Uterus (tissue), 2 donors: Measurements from ENCODE around the gene PRR13.
"Not testable (repeated sequence)": the region's sequence is repeated elsewhere in the genome, so short reads cannot be mapped to it uniquely, and the experiment has no call there.

ENCODE experiments used
- POLR2A ChIP-seq, 2 donors: fragments of 450-650 bp; IDR thresholded peaks; one replicate each; pipeline ENCODE4 v1.6.1; 2016; ENCODE audit warnings: antibody characterized with exemption in 2 of 2, mild to moderate bottlenecking in 1 of 2, moderate library complexity in 1 of 2
- TF ChIP-seq, protein P1 (sequence below), 4 experiments: fragments of 200-600 bp in 2 of 4; fragments of 450-650 bp in 2 of 4; sonication (generic) in 2 of 4; IDR thresholded peaks; one replicate each; pipeline ENCODE4 v1.5.1; 2016 to 2019; ENCODE audit warnings: antibody characterized with exemption in 4 of 4, mild to moderate bottlenecking in 2 of 4, moderate library complexity in 1 of 4

DNA sequence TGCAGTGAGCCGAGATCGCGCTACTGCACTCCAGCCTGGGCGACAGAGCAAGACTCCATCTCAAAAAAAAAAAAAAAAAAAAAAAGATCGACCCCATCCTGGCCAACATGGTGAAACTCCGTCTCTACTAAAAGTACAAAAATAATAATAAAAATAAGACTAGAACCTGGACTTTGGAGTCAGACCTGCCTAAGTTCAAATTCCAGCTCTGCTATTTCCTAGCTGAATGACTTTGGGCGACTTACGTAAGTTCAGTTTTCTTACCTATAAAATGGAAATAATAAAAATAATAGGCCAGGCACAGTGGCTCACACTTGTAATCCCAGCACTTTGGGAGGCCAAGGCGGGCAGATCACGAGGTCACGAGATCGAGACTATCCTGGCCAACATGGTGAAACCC lies 19.3 kb upstream of the PRR13 start:
- TF ChIP-seq, protein P1, sequence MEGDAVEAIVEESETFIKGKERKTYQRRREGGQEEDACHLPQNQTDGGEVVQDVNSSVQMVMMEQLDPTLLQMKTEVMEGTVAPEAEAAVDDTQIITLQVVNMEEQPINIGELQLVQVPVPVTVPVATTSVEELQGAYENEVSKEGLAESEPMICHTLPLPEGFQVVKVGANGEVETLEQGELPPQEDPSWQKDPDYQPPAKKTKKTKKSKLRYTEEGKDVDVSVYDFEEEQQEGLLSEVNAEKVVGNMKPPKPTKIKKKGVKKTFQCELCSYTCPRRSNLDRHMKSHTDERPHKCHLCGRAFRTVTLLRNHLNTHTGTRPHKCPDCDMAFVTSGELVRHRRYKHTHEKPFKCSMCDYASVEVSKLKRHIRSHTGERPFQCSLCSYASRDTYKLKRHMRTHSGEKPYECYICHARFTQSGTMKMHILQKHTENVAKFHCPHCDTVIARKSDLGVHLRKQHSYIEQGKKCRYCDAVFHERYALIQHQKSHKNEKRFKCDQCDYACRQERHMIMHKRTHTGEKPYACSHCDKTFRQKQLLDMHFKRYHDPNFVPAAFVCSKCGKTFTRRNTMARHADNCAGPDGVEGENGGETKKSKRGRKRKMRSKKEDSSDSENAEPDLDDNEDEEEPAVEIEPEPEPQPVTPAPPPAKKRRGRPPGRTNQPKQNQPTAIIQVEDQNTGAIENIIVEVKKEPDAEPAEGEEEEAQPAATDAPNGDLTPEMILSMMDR (IDR thresholded peaks at IDR 0.05), result not testable (repeated sequence)
- TF ChIP-seq POLR2A (IDR thresholded peaks at IDR 0.05), result not testable (repeated sequence)
